22Rv1 (cell line): Measurements from ENCODE around the gene RBM4B.

Source experiments
- CTCF ChIP-seq: fragments of 450-650 bp; IDR thresholded peaks from 2 replicates; pipeline ENCODE4 v1.5.1; 2017; ENCODE audit warnings: mild to moderate bottlenecking
- ZFX ChIP-seq: fragments of 450-650 bp; IDR thresholded peaks from 2 replicates; pipeline ENCODE4 v1.6.1; 2017; ENCODE audit warnings: antibody characterized with exemption, borderline replicate concordance

- TF ChIP-seq CTCF (peak; percentile 29; the same call in 1 of the 2 replicates), ZFX (no peak)
These were observed 39.3 kb downstream of the RBM4B start, which contains the start of gene RBM4 for GRCh38 chr11:66638177-66639065.
